ENCODE results near the gene SEMA4A.

- TF ChIP-seq TEAD4 (IDR thresholded peaks at IDR 0.05; ENCODE audit: low read depth, low read length) (no peak), ZNF274 (IDR thresholded peaks at IDR 0.05; ENCODE audit: borderline replicate concordance, extremely low read depth, low read length) (no peak), SP1 (IDR thresholded peaks at IDR 0.05; ENCODE audit: low read depth, low read length) (no peak), RNF2 (IDR thresholded peaks at IDR 0.05; ENCODE audit: borderline replicate concordance, low read depth, low read length, missing control alignments, poor library complexity, severe bottlenecking) (no peak), CTCF (IDR thresholded peaks at IDR 0.05; ENCODE audit: control extremely low read depth in 1 of 3, insufficient read depth in 1 of 3, low read depth in 1 of 3, low read length in 3 of 3) (peak; percentile 18 to 36 (median 28); a peak in 2 of 4 replicates), TAF1 (IDR thresholded peaks at IDR 0.05; ENCODE audit: low read depth, low read length) (no peak), POLR2A (IDR thresholded peaks at IDR 0.05; ENCODE audit: control extremely low read depth in 1 of 2, low read depth in 2 of 2, low read length in 2 of 2) (peak in 1 of 2 experiments; percentile 52; a peak in 1 of 3 replicates), YY1 (IDR thresholded peaks at IDR 0.05; ENCODE audit: low read depth, low read length) (no peak), EGR1 (IDR thresholded peaks at IDR 0.05; ENCODE audit: borderline replicate concordance, low read depth, low read length) (no peak), EZH2 (IDR thresholded peaks at IDR 0.05; ENCODE audit: low read depth, low read length, severe bottlenecking) (no peak), JUND (IDR thresholded peaks at IDR 0.05; ENCODE audit: low read length) (no peak), NANOG (IDR thresholded peaks at IDR 0.05; ENCODE audit: insufficient read depth, low read depth, low read length, poor library complexity, severe bottlenecking) (no peak), POLR2AphosphoS5 (IDR thresholded peaks at IDR 0.05; ENCODE audit: low read depth, low read length) (no peak), USF2 (IDR thresholded peaks at IDR 0.05; ENCODE audit: low read length) (no peak)
Observed at GRCh38 chr1:156104861-156105832, 48.2 kb upstream of the SEMA4A start.
